CD14-positive monocyte (primary cell): ENCODE measurements around the gene DCAF12L1. TPM values are rescaled to one million over a fixed set of nuclear protein-coding genes. Genes with fewer than 3 reads are reported as not detected.

ENCODE experiments used
- DNase-seq, 3 donors: peaks; one replicate each; pipeline ENCODE4 v3.0.0-alpha.2; 2011 to 2022
- H2AFZ ChIP-seq: 2 replicates; pipeline ENCODE4 v1.6.0; 2012; ENCODE audit warnings: mild to moderate bottlenecking, low read depth, low read length, inconsistent platforms; ENCODE audit not compliant: insufficient read depth, poor library complexity, severe bottlenecking
- H3K27ac ChIP-seq, 2 donors: 1 replicate in 1 of 2; 2 replicates in 1 of 2; pipeline ENCODE4 v1.5.1; 2012 to 2013; ENCODE audit warnings: low read length in 2 of 2, control low read depth in 1 of 2, inconsistent platforms in 1 of 2, low read depth in 1 of 2, mild to moderate bottlenecking in 1 of 2
- H3K27me3 ChIP-seq, 2 donors: one replicate each; pipeline versions ENCODE4 v1.6.0 to v1.6.1; 2011 to 2013; ENCODE audit warnings: low read length in 2 of 2; ENCODE audit not compliant: control insufficient read depth in 2 of 2, insufficient read depth in 2 of 2
- H3K36me3 ChIP-seq, 2 donors: replicated peaks in 1 of 2; 1 replicate in 1 of 2; 2 replicates in 1 of 2; pipeline versions ENCODE4 v1.5.1 to v1.6.1; 2012 to 2013; ENCODE audit warnings: low read length in 2 of 2, control low read depth in 1 of 2, inconsistent platforms in 1 of 2, mild to moderate bottlenecking in 1 of 2; ENCODE audit not compliant: insufficient read depth in 2 of 2, control insufficient read depth in 1 of 2
- H3K4me1 ChIP-seq, 2 donors: 1 replicate in 1 of 2; 2 replicates in 1 of 2; pipeline versions ENCODE4 v1.5.1 to v1.6.1; 2012 to 2013; ENCODE audit warnings: low read length in 2 of 2, control low read depth in 1 of 2, inconsistent platforms in 1 of 2, mild to moderate bottlenecking in 1 of 2, moderate library complexity in 1 of 2; ENCODE audit not compliant: insufficient read depth in 2 of 2, control insufficient read depth in 1 of 2
- H3K4me2 ChIP-seq: replicated peaks from 2 replicates; pipeline ENCODE3; 2012; ENCODE audit warnings: low read length, moderate library complexity, mild to moderate bottlenecking; ENCODE audit not compliant: poor library complexity, severe bottlenecking; ENCODE audit errors: extremely low read depth
- H3K4me3 ChIP-seq, 3 experiments: fragments of 200-600 bp in 1 of 3; sonication (generic) in 1 of 3; replicated peaks in 1 of 3; 1 replicate in 2 of 3; 2 replicates in 1 of 3; pipeline ENCODE4 v1.5.1; 2011 to 2013; ENCODE audit warnings: low read length in 3 of 3, mild to moderate bottlenecking in 3 of 3, control low read depth in 2 of 3, low read depth in 2 of 3, inconsistent platforms in 1 of 3, moderate library complexity in 1 of 3
- H3K79me2 ChIP-seq: 2 replicates; pipeline ENCODE4 v1.6.0; 2012; ENCODE audit warnings: mild to moderate bottlenecking, control low read depth, inconsistent platforms, low read length, moderate library complexity; ENCODE audit not compliant: insufficient read depth
- H3K9ac ChIP-seq: 2 replicates; pipeline ENCODE4 v1.6.0; 2017; ENCODE audit warnings: low read length, mild to moderate bottlenecking; ENCODE audit not compliant: insufficient read depth, poor library complexity, severe bottlenecking
- H3K9me3 ChIP-seq, 2 donors: replicated peaks in 1 of 2; 1 replicate in 1 of 2; 2 replicates in 1 of 2; pipeline versions ENCODE4 v1.5.1 to v1.6.1; 2012 to 2013; ENCODE audit warnings: low read length in 2 of 2, control low read depth in 1 of 2; ENCODE audit not compliant: control insufficient read depth in 1 of 2, insufficient read depth in 1 of 2
- H4K20me1 ChIP-seq: 2 replicates; pipeline ENCODE4 v1.6.0; 2012; ENCODE audit warnings: mild to moderate bottlenecking, low read length, control low read depth, moderate library complexity; ENCODE audit not compliant: insufficient read depth
- H3K27ac Mint-ChIP-seq, 7 donors: one replicate each; pipeline ENCODE4 v1.8.0; 2020; ENCODE audit warnings: mild to moderate bottlenecking in 7 of 7, mixed read lengths in 7 of 7, moderate library complexity in 6 of 7, inconsistent platforms in 2 of 7
- H3K27me3 Mint-ChIP-seq, 3 donors: one replicate each; pipeline ENCODE4 v1.8.0; 2021 to 2022; ENCODE audit warnings: low read depth in 3 of 3, mild to moderate bottlenecking in 3 of 3, mixed read lengths in 3 of 3, moderate library complexity in 3 of 3, inconsistent platforms in 1 of 3
- H3K36me3 Mint-ChIP-seq, 2 donors: one replicate each; pipeline ENCODE4 v1.8.0; 2020; ENCODE audit warnings: mixed read lengths in 2 of 2, inconsistent platforms in 1 of 2, mild to moderate bottlenecking in 1 of 2
- H3K4me1 Mint-ChIP-seq: one replicate; pipeline ENCODE4 v1.8.0; 2020; ENCODE audit warnings: mild to moderate bottlenecking, mixed read lengths
- H3K4me3 Mint-ChIP-seq, 2 donors: one replicate each; pipeline ENCODE4 v1.8.0; 2020; ENCODE audit warnings: mild to moderate bottlenecking in 2 of 2, mixed read lengths in 2 of 2, moderate library complexity in 1 of 2
- H3K9me3 Mint-ChIP-seq, 7 donors: one replicate each; pipeline ENCODE4 v1.8.0; 2020 to 2022; ENCODE audit warnings: mixed read lengths in 7 of 7, mild to moderate bottlenecking in 6 of 7, moderate library complexity in 6 of 7, inconsistent platforms in 2 of 7
- WGBS: methylation state at CpG from one replicate; pipeline ENCODE4 v1.1.5; 2013; ENCODE audit warnings: missing lambda C conversion rate; ENCODE audit not compliant: insufficient coverage; 5-methylcytosine and 5-hydroxymethylcytosine counted together
- intact Hi-C, 2 donors: fragments of 100-400 bp; cut with micrococcal nuclease; formaldehyde crosslinking; loops; one replicate each; pipeline versions ENCODE4 v1.15.0 to v1.15.1; 2023
- polyA minus RNA-seq: library from RNA; depleted of rRNA, polyadenylated mRNA; stranded (reverse); fragments of >200 nt; gene quantifications from 2 replicates; pipeline ENCODE4 v1.2.3, GENCODE V29; 2012
- polyA plus RNA-seq, 3 donors: library from polyadenylated mRNA; depleted of rRNA in 1 of 3; unstranded in 2 of 3; stranded (reverse) in 1 of 3; fragments of 300-500 nt in 2 of 3; fragments of >200 nt in 1 of 3; fragmentation: Illumina TruSeq in 2 of 3; gene quantifications; 1 replicate in 2 of 3; 2 replicates in 1 of 3; pipeline ENCODE4 v1.2.3, GENCODE V29; 2012 to 2021
- total RNA-seq, 12 experiments: library from RNA in 1 of 12; stranded (reverse) in 1 of 12; fragments of 120-200 nt in 1 of 12; gene quantifications; one replicate each; pipeline ENCODE4 v1.2.4 and lab custom pipeline; 2013 to 2026; ENCODE audit warnings: mixed read lengths in 6 of 12, inconsistent platforms in 1 of 12
- TF ChIP-seq, protein P1 (sequence below): fragments of 200-600 bp; IDR thresholded peaks from one replicate; pipeline ENCODE4 v1.8.0; 2022; ENCODE audit warnings: antibody characterized with exemption, mild to moderate bottlenecking

DCAF12L1 gene
- not detected for total RNA-seq (2013)
- polyA plus RNA-seq (not detected), polyA minus RNA-seq (under 0.01 TPM in 1 of 2 replicates, not detected in the other), total RNA-seq (lab: John Stamatoyannopoulos, UW) (0 to 0.30 (median 0) reads per million in 11 experiments)

- TF ChIP-seq, protein P1, sequence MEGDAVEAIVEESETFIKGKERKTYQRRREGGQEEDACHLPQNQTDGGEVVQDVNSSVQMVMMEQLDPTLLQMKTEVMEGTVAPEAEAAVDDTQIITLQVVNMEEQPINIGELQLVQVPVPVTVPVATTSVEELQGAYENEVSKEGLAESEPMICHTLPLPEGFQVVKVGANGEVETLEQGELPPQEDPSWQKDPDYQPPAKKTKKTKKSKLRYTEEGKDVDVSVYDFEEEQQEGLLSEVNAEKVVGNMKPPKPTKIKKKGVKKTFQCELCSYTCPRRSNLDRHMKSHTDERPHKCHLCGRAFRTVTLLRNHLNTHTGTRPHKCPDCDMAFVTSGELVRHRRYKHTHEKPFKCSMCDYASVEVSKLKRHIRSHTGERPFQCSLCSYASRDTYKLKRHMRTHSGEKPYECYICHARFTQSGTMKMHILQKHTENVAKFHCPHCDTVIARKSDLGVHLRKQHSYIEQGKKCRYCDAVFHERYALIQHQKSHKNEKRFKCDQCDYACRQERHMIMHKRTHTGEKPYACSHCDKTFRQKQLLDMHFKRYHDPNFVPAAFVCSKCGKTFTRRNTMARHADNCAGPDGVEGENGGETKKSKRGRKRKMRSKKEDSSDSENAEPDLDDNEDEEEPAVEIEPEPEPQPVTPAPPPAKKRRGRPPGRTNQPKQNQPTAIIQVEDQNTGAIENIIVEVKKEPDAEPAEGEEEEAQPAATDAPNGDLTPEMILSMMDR: no peak
- no peaks in the 10 kb centered on the region for H3K27me3 ChIP-seq
- no peaks in the 10 kb centered on the region for H3K36me3 ChIP-seq
- intact Hi-C loops: no loop called here
- Mint-ChIP-seq H3K27me3 (peaks cover 0 to 15% (median 6%) of the 10 kb centered on the region in 3 donors), H3K9me3 (peaks cover 2 to 29% (median 16%) of the 10 kb centered on the region in 7 donors), H3K36me3 (no peaks in the 10 kb centered on the region), H3K4me1 (no peaks in the 10 kb centered on the region), H3K27ac (no peak within 1 kb of the TSS), H3K4me3 (no peak within 1 kb of the TSS)
- H3K79me2 ChIP-seq: no peaks in the 10 kb centered on the region
- no peaks in the 10 kb centered on the region for H3K4me1 ChIP-seq
- peaks cover 4 to 13% of the 10 kb centered on the region in 2 donors for H3K9me3 ChIP-seq
- H3K4me3 ChIP-seq: no peak within 1 kb of the TSS
- H3K9ac ChIP-seq: no peak within 1 kb of the TSS
- no peak for DNase-seq
- no peak within 1 kb of the TSS for H2AFZ ChIP-seq
- H4K20me1 ChIP-seq: no peaks in the 10 kb centered on the region
- WGBS: 9% methylated on average over 55 of the region's 83 CpGs
- no peak within 1 kb of the TSS for H3K4me2 ChIP-seq
- H3K27ac ChIP-seq: no peak within 1 kb of the TSS
These were observed at the start of gene DCAF12L1 for GRCh38 chrX:126552313-126553022. Gene DCAF12L1 (minus strand): TSS chrX:126552814. CDS start chrX:126552608, 206 bp downstream.

- no peaks in the 10 kb centered on the region for H3K4me1 ChIP-seq
- Mint-ChIP-seq H3K4me3 (no peak overlapping the region), H3K36me3 (no peaks in the 10 kb centered on the region), H3K27ac (no peak overlapping the region), H3K9me3 (peaks cover 0 to 4% (median 0%) of the 10 kb centered on the region in 7 donors), H3K27me3 (no peaks in the 10 kb centered on the region), H3K4me1 (no peaks in the 10 kb centered on the region)
- WGBS: no CpG with 5 or more reads among the region's 39 CpGs
- DNase-seq: no peak
- intact Hi-C loops: no loop called here
- no peaks in the 10 kb centered on the region for H3K9me3 ChIP-seq
- no peak overlapping the region for H2AFZ ChIP-seq
- no peak overlapping the region for H3K4me2 ChIP-seq
- TF ChIP-seq, protein P1: no peak
- no peaks in the 10 kb centered on the region for H3K36me3 ChIP-seq
- no peaks in the 10 kb centered on the region for H3K27me3 ChIP-seq
- H3K79me2 ChIP-seq: no peaks in the 10 kb centered on the region
- H3K4me3 ChIP-seq: no peak overlapping the region
- H3K27ac ChIP-seq: no peak overlapping the region
- H3K9ac ChIP-seq: no peak overlapping the region
- no peaks in the 10 kb centered on the region for H4K20me1 ChIP-seq
These were observed 28.3 kb upstream of the DCAF12L1 start for GRCh38 chrX:126580877-126581276.
